Measurements from ENCODE around the gene CLSTN2.

DNA sequence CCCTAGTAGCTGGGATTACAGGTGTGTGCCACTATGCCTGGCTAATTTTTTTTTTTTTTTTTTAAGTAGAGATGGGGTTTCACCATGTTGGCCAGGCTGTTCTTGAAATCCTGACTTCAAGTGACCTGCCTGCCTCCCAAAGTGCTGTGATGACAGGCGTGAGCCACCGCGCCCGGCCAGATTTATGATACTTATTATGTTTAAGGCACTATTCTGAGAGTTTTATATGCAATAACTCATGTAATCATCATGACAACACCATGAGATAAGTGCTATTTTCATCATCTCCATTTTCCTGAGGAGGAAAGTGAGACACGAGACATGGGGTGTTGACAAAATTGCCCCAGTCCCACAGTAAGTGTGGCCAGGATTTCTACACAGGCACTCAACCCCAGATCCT is 376.4 kb downstream of the CLSTN2 start:
- TF ChIP-seq, protein P1, sequence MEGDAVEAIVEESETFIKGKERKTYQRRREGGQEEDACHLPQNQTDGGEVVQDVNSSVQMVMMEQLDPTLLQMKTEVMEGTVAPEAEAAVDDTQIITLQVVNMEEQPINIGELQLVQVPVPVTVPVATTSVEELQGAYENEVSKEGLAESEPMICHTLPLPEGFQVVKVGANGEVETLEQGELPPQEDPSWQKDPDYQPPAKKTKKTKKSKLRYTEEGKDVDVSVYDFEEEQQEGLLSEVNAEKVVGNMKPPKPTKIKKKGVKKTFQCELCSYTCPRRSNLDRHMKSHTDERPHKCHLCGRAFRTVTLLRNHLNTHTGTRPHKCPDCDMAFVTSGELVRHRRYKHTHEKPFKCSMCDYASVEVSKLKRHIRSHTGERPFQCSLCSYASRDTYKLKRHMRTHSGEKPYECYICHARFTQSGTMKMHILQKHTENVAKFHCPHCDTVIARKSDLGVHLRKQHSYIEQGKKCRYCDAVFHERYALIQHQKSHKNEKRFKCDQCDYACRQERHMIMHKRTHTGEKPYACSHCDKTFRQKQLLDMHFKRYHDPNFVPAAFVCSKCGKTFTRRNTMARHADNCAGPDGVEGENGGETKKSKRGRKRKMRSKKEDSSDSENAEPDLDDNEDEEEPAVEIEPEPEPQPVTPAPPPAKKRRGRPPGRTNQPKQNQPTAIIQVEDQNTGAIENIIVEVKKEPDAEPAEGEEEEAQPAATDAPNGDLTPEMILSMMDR (tag by site-specific recombination; IDR thresholded peaks at IDR 0.05) = no peak
- no peak for TF ChIP-seq ZIC2 (tag by site-specific recombination; IDR thresholded peaks at IDR 0.05)
- no peak for TF ChIP-seq ZNF335 (tag by site-specific recombination; conservative IDR thresholded peaks at IDR 0.05)
- TF ChIP-seq ZNF768 (tag by site-specific recombination; IDR thresholded peaks at IDR 0.05) = no peak
- no peak for TF ChIP-seq ZNF311 (tag by site-specific recombination; IDR thresholded peaks at IDR 0.05; ENCODE audit: borderline replicate concordance)
- TF ChIP-seq, protein P2, sequence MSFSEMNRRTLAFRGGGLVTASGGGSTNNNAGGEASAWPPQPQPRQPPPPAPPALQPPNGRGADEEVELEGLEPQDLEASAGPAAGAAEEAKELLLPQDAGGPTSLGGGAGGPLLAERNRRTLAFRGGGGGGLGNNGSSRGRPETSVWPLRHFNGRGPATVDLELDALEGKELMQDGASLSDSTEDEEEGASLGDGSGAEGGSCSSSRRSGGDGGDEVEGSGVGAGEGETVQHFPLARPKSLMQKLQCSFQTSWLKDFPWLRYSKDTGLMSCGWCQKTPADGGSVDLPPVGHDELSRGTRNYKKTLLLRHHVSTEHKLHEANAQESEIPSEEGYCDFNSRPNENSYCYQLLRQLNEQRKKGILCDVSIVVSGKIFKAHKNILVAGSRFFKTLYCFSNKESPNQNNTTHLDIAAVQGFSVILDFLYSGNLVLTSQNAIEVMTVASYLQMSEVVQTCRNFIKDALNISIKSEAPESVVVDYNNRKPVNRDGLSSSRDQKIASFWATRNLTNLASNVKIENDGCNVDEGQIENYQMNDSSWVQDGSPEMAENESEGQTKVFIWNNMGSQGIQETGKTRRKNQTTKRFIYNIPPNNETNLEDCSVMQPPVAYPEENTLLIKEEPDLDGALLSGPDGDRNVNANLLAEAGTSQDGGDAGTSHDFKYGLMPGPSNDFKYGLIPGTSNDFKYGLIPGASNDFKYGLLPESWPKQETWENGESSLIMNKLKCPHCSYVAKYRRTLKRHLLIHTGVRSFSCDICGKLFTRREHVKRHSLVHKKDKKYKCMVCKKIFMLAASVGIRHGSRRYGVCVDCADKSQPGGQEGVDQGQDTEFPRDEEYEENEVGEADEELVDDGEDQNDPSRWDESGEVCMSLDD (tag by site-specific recombination; IDR thresholded peaks at IDR 0.05) = no peak
- TF ChIP-seq ZNF670 (tag by site-specific recombination; IDR thresholded peaks at IDR 0.05; ENCODE audit: low read depth) = no peak
- no peak for TF ChIP-seq ZNF292 (tag by site-specific recombination; IDR thresholded peaks at IDR 0.05; ENCODE audit: borderline replicate concordance, low read depth)
- no peak for TF ChIP-seq ZNF530 (tag by site-specific recombination; IDR thresholded peaks at IDR 0.05; ENCODE audit: low read depth)

Measured in HEK293 (cell line).